H9 (cell line): ENCODE data around the gene IGF2BP3. TPM values are rescaled to one million over a fixed set of nuclear protein-coding genes. Genes with fewer than 3 reads are reported as not detected.

ENCODE experiments used
- DNase-seq: peaks from one replicate; pipeline ENCODE4 v3.0.0-alpha.2; 2017
- H2AFZ ChIP-seq: one replicate; pipeline ENCODE4 v1.6.1; 2013; ENCODE audit warnings: mild to moderate bottlenecking, low read length, control low read depth, moderate library complexity
- H2AK5ac ChIP-seq: 2 replicates; pipeline ENCODE4 v1.6.1; 2013; ENCODE audit warnings: low read length, control low read depth, mixed read lengths; ENCODE audit not compliant: insufficient read length
- H2BK120ac ChIP-seq: one replicate; pipeline ENCODE4 v1.6.1; 2013; ENCODE audit warnings: low read depth, mild to moderate bottlenecking, low read length, control low read depth, inconsistent platforms; ENCODE audit not compliant: poor library complexity, severe bottlenecking
- H2BK12ac ChIP-seq: 2 replicates; pipeline ENCODE4 v1.6.1; 2013; ENCODE audit warnings: low read length, control low read depth, mixed read lengths, low read depth; ENCODE audit not compliant: insufficient read length
- H2BK15ac ChIP-seq: 2 replicates; pipeline ENCODE4 v1.6.1; 2013; ENCODE audit warnings: low read depth, low read length, control low read depth
- H2BK20ac ChIP-seq: one replicate; pipeline ENCODE4 v1.6.1; 2013; ENCODE audit warnings: low read depth, mild to moderate bottlenecking, low read length, control low read depth, inconsistent platforms; ENCODE audit not compliant: poor library complexity, severe bottlenecking
- H2BK5ac ChIP-seq: 2 replicates; pipeline ENCODE4 v1.6.1; 2013; ENCODE audit warnings: low read length, control low read depth, mixed read lengths; ENCODE audit not compliant: insufficient read length
- H3K14ac ChIP-seq: 2 replicates; pipeline ENCODE4 v1.6.1; 2013; ENCODE audit warnings: low read length, control low read depth; ENCODE audit not compliant: insufficient read depth
- H3K18ac ChIP-seq: 2 replicates; pipeline ENCODE4 v1.6.1; 2013; ENCODE audit warnings: low read depth, mild to moderate bottlenecking, mixed read lengths, low read length, control low read depth; ENCODE audit not compliant: insufficient read length
- H3K23ac ChIP-seq: 2 replicates; pipeline ENCODE4 v1.6.1; 2013; ENCODE audit warnings: low read length, control low read depth, mixed read lengths, low read depth; ENCODE audit not compliant: insufficient read length
- H3K23me2 ChIP-seq: 2 replicates; pipeline ENCODE4 v1.6.1; 2013; ENCODE audit warnings: low read depth, mild to moderate bottlenecking, mixed read lengths, low read length, control low read depth; ENCODE audit not compliant: insufficient read length, poor library complexity, severe bottlenecking
- H3K27ac ChIP-seq: 2 replicates; pipeline ENCODE4 v1.5.1; 2013; ENCODE audit warnings: low read length, control low read depth, mixed read lengths, low read depth; ENCODE audit not compliant: insufficient read length
- H3K27me3 ChIP-seq: 2 replicates; pipeline ENCODE4 v1.6.1; 2013; ENCODE audit warnings: low read length, control low read depth, inconsistent platforms; ENCODE audit not compliant: insufficient read depth
- H3K4ac ChIP-seq: 2 replicates; pipeline ENCODE4 v1.6.1; 2013; ENCODE audit warnings: low read depth, mild to moderate bottlenecking, control low read depth, inconsistent platforms, low read length, moderate library complexity
- H3K4me1 ChIP-seq: 2 replicates; pipeline ENCODE4 v1.6.1; 2013; ENCODE audit warnings: low read length, control low read depth, inconsistent platforms; ENCODE audit not compliant: insufficient read depth
- H3K4me2 ChIP-seq: 2 replicates; pipeline ENCODE4 v1.6.1; 2013; ENCODE audit warnings: low read length, control low read depth, mixed read lengths; ENCODE audit not compliant: insufficient read length, insufficient read depth
- H3K56ac ChIP-seq: 2 replicates; pipeline ENCODE4 v1.6.1; 2013; ENCODE audit warnings: low read depth, mild to moderate bottlenecking, mixed read lengths, low read length, control low read depth; ENCODE audit not compliant: insufficient read length
- H3K79me1 ChIP-seq: 2 replicates; pipeline ENCODE4 v1.6.1; 2013; ENCODE audit warnings: low read depth, mild to moderate bottlenecking, moderate library complexity, low read length, control low read depth, inconsistent platforms; ENCODE audit not compliant: insufficient read depth, poor library complexity, severe bottlenecking
- H3K79me2 ChIP-seq: 2 replicates; pipeline ENCODE4 v1.6.1; 2013; ENCODE audit warnings: low read length, control low read depth, inconsistent platforms; ENCODE audit not compliant: insufficient read depth
- H3K9ac ChIP-seq: 2 replicates; pipeline ENCODE4 v1.6.1; 2013; ENCODE audit warnings: low read length, control low read depth, mixed read lengths; ENCODE audit not compliant: insufficient read length; ENCODE audit errors: extremely low read depth
- H3K9me3 ChIP-seq: one replicate; pipeline ENCODE4 v1.6.1; 2013; ENCODE audit warnings: low read depth, low read length, inconsistent platforms; ENCODE audit not compliant: control insufficient read depth
- H3T11ph ChIP-seq: one replicate; pipeline ENCODE4 v1.6.1; 2013; ENCODE audit warnings: mild to moderate bottlenecking, low read length, control low read depth, inconsistent platforms
- H4K20me1 ChIP-seq: one replicate; pipeline ENCODE4 v1.6.1; 2013; ENCODE audit not compliant: control insufficient read depth, insufficient read length, insufficient read depth
- H4K5ac ChIP-seq: 2 replicates; pipeline ENCODE4 v1.6.1; 2013; ENCODE audit warnings: low read depth, mild to moderate bottlenecking, mixed read lengths, low read length, control low read depth; ENCODE audit not compliant: insufficient read length
- H4K8ac ChIP-seq: replicated peaks from 2 replicates; pipeline ENCODE4 v1.6.1; 2013; ENCODE audit warnings: low read length, control low read depth, mixed read lengths, low read depth; ENCODE audit not compliant: insufficient read length
- H4K91ac ChIP-seq: 2 replicates; pipeline ENCODE4 v1.6.1; 2013; ENCODE audit warnings: low read depth, mild to moderate bottlenecking, moderate library complexity, mixed read lengths, low read length, control low read depth; ENCODE audit not compliant: insufficient read length
- H3K27ac Mint-ChIP-seq, 3 experiments: 2 replicates in 2 of 3; 3 replicates in 1 of 3; pipeline ENCODE4 v1.8.0; 2020 to 2021; ENCODE audit warnings: mixed read lengths in 3 of 3, mild to moderate bottlenecking in 1 of 3, moderate library complexity in 1 of 3
- H3K27me3 Mint-ChIP-seq: 2 replicates; pipeline ENCODE4 v1.8.0; 2021; ENCODE audit warnings: low read depth, mild to moderate bottlenecking, moderate library complexity, mixed read lengths
- H3K36me3 Mint-ChIP-seq, 3 experiments: 2 replicates in 2 of 3; 3 replicates in 1 of 3; pipeline ENCODE4 v1.8.0; 2020 to 2021; ENCODE audit warnings: low read depth in 3 of 3, mixed read lengths in 3 of 3; ENCODE audit not compliant: insufficient read depth in 1 of 3
- H3K4me1 Mint-ChIP-seq, 2 experiments: 2 replicates each; pipeline ENCODE4 v1.8.0; 2020; ENCODE audit warnings: mixed read lengths in 2 of 2
- H3K4me3 Mint-ChIP-seq, 2 experiments: 2 replicates in 1 of 2; 3 replicates in 1 of 2; pipeline ENCODE4 v1.8.0; 2020 to 2021; ENCODE audit warnings: mild to moderate bottlenecking in 2 of 2, mixed read lengths in 2 of 2, moderate library complexity in 1 of 2
- H3K9me3 Mint-ChIP-seq, 2 experiments: 2 replicates in 1 of 2; 3 replicates in 1 of 2; pipeline ENCODE4 v1.8.0; 2020; ENCODE audit warnings: mild to moderate bottlenecking in 2 of 2, mixed read lengths in 2 of 2, moderate library complexity in 1 of 2
- CTCF ChIP-seq: fragments of 200-600 bp; sonication (generic); conservative IDR thresholded peaks from 3 replicates; pipeline ENCODE4 v1.8.0; 2021; ENCODE audit warnings: antibody characterized with exemption, mild to moderate bottlenecking
- WGBS: extraction: QIAGEN DNeasy Blood & Tissue Kit; methylation state at CpG from one replicate; pipeline ENCODE4 v1.1.7; 2013; ENCODE audit warnings: missing lambda C conversion rate, low lambda C conversion rate, mixed read lengths; ENCODE audit not compliant: insufficient read length; ENCODE audit errors: extremely low coverage; 5-methylcytosine and 5-hydroxymethylcytosine counted together
- total RNA-seq: library from RNA; stranded (reverse); gene quantifications from 2 replicates; pipeline ENCODE4 v1.2.1, GENCODE V29; 2021

IGF2BP3 gene
- total RNA-seq, 1 experiment from 2014 or later: 197 TPM

GRCh38 chr7:23336086-23336485, 134.2 kb downstream of the IGF2BP3 start:
- H3K4ac ChIP-seq: no peak overlapping the region
- H4K8ac ChIP-seq: no peak overlapping the region
- H3K79me1 ChIP-seq: no peaks in the 10 kb centered on the region
- peaks cover 66 to 98% (median 95%) of the 10 kb centered on the region in 3 experiments for H3K36me3 Mint-ChIP-seq
- H2BK5ac ChIP-seq: no peak overlapping the region
- H3K9ac ChIP-seq: no peak overlapping the region
- H3K9me3 ChIP-seq: no peaks in the 10 kb centered on the region
- no peak overlapping the region for H2BK120ac ChIP-seq
- H3K23me2 ChIP-seq: no peaks in the 10 kb centered on the region
- H3T11ph ChIP-seq: no peak overlapping the region
- H4K20me1 ChIP-seq: no peaks in the 10 kb centered on the region
- no peak overlapping the region for H3K56ac ChIP-seq
- no peak overlapping the region for H2BK12ac ChIP-seq
- no peak overlapping the region for H3K4me3 Mint-ChIP-seq
- no peak for DNase-seq
- H2AK5ac ChIP-seq: no peak overlapping the region
- no peak overlapping the region for H2BK15ac ChIP-seq
- no CpG with 5 or more reads among the region's 3 CpGs for WGBS
- no peak overlapping the region for H3K14ac ChIP-seq
- H4K91ac ChIP-seq: no peak overlapping the region
- H3K9me3 Mint-ChIP-seq: no peaks in the 10 kb centered on the region
- H3K27ac Mint-ChIP-seq: peak overlapping the region in 2 of 3 experiments; percentile 29 to 35; a peak in 1 of 7 replicates
- no peaks in the 10 kb centered on the region for H3K4me1 ChIP-seq
- H3K23ac ChIP-seq: no peak overlapping the region
- H2BK20ac ChIP-seq: no peak overlapping the region
- H3K79me2 ChIP-seq: no peaks in the 10 kb centered on the region
- H3K27ac ChIP-seq: no peak overlapping the region
- H3K27me3 ChIP-seq: no peaks in the 10 kb centered on the region
- H3K18ac ChIP-seq: no peak overlapping the region
- H3K4me2 ChIP-seq: no peak overlapping the region
- H2AFZ ChIP-seq: no peak overlapping the region
- no peak overlapping the region for H4K5ac ChIP-seq
- H3K27me3 Mint-ChIP-seq: no peaks in the 10 kb centered on the region
- peaks cover 0 to 3% of the 10 kb centered on the region in 2 experiments; a peak in 1 of 4 replicates for H3K4me1 Mint-ChIP-seq
- no peak for TF ChIP-seq CTCF
